HL-60 (cell line): ENCODE results near the gene RGS2.

ENCODE experiments used
- TF ChIP-seq, protein P1 (sequence below): IDR thresholded peaks from 2 replicates; pipeline ENCODE4 v1.6.1; 2012; ENCODE audit warnings: low read depth; ENCODE audit not compliant: insufficient replicate concordance
- TF ChIP-seq, protein P2 (sequence below): IDR thresholded peaks from one replicate; pipeline ENCODE4 v1.5.1; 2011; ENCODE audit warnings: low read length, control low read depth, inconsistent platforms; ENCODE audit not compliant: insufficient read depth

DNA sequence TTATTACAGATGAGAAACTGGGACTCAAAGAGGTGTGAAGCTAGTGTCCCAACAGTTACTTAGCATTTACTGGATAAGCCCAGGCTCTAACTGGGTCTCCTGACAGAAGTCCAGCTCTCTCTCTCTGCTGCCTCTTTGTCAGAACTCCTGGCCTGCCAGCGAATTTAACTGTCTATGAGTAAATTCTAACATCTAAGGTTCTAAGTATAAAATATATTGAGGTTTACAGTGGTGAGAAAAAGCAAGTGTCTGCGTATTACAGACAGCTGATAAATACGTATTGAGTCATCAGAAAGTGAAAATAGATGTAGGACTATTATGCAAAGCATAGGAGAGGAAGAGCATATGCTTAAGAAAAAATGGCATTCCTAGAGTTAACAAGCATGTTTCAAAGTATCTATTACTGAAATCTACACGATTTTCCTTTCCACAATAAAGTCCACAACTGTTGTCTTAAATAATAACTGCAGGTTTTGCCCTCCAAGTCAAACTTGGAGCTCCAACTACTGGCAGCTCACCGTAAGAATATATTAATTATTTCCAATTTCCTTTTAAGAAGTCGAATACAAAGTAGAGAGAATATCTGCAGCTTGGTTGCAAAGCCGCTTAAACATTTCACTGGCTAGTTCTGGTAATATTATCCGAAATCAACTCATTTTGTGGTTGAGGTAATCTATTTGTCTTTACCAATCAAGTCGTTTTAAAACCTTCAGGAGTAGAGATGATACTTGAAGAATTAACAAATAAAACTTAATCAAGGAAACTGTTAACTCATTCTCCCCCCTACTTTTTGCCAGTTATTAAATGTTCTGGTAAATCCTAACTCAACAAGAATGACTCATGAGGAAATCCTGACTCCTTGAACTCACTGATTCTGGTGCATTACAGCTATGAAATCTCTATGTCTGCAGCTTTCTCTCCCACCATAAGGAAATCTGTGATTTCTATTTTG is 1.4 kb upstream of the RGS2 start:
- TF ChIP-seq, protein P1, sequence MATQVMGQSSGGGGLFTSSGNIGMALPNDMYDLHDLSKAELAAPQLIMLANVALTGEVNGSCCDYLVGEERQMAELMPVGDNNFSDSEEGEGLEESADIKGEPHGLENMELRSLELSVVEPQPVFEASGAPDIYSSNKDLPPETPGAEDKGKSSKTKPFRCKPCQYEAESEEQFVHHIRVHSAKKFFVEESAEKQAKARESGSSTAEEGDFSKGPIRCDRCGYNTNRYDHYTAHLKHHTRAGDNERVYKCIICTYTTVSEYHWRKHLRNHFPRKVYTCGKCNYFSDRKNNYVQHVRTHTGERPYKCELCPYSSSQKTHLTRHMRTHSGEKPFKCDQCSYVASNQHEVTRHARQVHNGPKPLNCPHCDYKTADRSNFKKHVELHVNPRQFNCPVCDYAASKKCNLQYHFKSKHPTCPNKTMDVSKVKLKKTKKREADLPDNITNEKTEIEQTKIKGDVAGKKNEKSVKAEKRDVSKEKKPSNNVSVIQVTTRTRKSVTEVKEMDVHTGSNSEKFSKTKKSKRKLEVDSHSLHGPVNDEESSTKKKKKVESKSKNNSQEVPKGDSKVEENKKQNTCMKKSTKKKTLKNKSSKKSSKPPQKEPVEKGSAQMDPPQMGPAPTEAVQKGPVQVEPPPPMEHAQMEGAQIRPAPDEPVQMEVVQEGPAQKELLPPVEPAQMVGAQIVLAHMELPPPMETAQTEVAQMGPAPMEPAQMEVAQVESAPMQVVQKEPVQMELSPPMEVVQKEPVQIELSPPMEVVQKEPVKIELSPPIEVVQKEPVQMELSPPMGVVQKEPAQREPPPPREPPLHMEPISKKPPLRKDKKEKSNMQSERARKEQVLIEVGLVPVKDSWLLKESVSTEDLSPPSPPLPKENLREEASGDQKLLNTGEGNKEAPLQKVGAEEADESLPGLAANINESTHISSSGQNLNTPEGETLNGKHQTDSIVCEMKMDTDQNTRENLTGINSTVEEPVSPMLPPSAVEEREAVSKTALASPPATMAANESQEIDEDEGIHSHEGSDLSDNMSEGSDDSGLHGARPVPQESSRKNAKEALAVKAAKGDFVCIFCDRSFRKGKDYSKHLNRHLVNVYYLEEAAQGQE, result no peak
- TF ChIP-seq, protein P2, sequence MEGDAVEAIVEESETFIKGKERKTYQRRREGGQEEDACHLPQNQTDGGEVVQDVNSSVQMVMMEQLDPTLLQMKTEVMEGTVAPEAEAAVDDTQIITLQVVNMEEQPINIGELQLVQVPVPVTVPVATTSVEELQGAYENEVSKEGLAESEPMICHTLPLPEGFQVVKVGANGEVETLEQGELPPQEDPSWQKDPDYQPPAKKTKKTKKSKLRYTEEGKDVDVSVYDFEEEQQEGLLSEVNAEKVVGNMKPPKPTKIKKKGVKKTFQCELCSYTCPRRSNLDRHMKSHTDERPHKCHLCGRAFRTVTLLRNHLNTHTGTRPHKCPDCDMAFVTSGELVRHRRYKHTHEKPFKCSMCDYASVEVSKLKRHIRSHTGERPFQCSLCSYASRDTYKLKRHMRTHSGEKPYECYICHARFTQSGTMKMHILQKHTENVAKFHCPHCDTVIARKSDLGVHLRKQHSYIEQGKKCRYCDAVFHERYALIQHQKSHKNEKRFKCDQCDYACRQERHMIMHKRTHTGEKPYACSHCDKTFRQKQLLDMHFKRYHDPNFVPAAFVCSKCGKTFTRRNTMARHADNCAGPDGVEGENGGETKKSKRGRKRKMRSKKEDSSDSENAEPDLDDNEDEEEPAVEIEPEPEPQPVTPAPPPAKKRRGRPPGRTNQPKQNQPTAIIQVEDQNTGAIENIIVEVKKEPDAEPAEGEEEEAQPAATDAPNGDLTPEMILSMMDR, result no peak
